WTC11 (cell line): ENCODE results near the gene DOHH. TPM values are rescaled to one million over a fixed set of nuclear protein-coding genes. Genes with fewer than 3 reads are reported as not detected.

ENCODE experiments used
- ATAC-seq: fragments of 200-7000 bp; cut with Tn5 transposase; 2 replicates; pipeline ENCODE4 v1.10.0; 2021; ENCODE audit warnings: mild to moderate bottlenecking, moderate library complexity
- CTCF ChIA-PET: fragments of 300-600 bp; sonication (Branson Sonifier 250); formaldehyde crosslinking; loops from one replicate; lab custom pipeline; 2021; ENCODE audit warnings: antibody characterized with exemption; lab: Charles Lee
- POLR2A ChIA-PET: fragments of 350-600 bp; sonication (Branson Sonifier 250); formaldehyde crosslinking; loops from one replicate; lab custom pipeline; 2021; ENCODE audit warnings: antibody characterized with exemption; lab: Charles Lee
- DNase-seq: peaks from one replicate; pipeline ENCODE4 v3.0.0; 2021; ENCODE audit warnings: low spot score
- H3K27ac Mint-ChIP-seq: 2 replicates; pipeline ENCODE4 v1.8.0; 2021; ENCODE audit warnings: mixed read lengths
- H3K27me3 Mint-ChIP-seq: 2 replicates; pipeline ENCODE4 v1.8.0; 2021; ENCODE audit warnings: low read depth, mild to moderate bottlenecking, moderate library complexity, mixed read lengths
- H3K36me3 Mint-ChIP-seq: 2 replicates; pipeline ENCODE4 v1.8.0; 2021; ENCODE audit warnings: mixed read lengths
- H3K4me1 Mint-ChIP-seq: 2 replicates; pipeline ENCODE4 v1.8.0; 2022; ENCODE audit warnings: mixed read lengths
- H3K4me3 Mint-ChIP-seq: 2 replicates; pipeline ENCODE4 v1.8.0; 2021; ENCODE audit warnings: mild to moderate bottlenecking, moderate library complexity, mixed read lengths
- H3K9me3 Mint-ChIP-seq: 2 replicates; pipeline ENCODE4 v1.8.0; 2021; ENCODE audit warnings: mixed read lengths
- ESRRA ChIP-seq: sonication (generic); formaldehyde crosslinking; IDR thresholded peaks from 2 replicates; pipeline ENCODE4 v1.8.1; 2022; ENCODE audit warnings: mild to moderate bottlenecking, missing genetic modification reagents, borderline replicate concordance
- GABPB1 ChIP-seq: sonication (generic); formaldehyde crosslinking; IDR thresholded peaks from 2 replicates; pipeline ENCODE4 v1.8.1; 2023; ENCODE audit warnings: mild to moderate bottlenecking, missing genetic modification reagents
- NFYB ChIP-seq: sonication (generic); formaldehyde crosslinking; conservative IDR thresholded peaks from 2 replicates; pipeline ENCODE4 v1.8.0; 2022; ENCODE audit warnings: low read depth, missing genetic modification reagents
- SMAD4 ChIP-seq: sonication (generic); formaldehyde crosslinking; IDR thresholded peaks from 2 replicates; pipeline ENCODE4 v1.8.0; 2022; ENCODE audit warnings: mild to moderate bottlenecking, missing genetic modification reagents
- SOX15 ChIP-seq: fragments of 250-450 bp; sonication (Bioruptor Pico); IDR thresholded peaks from 2 replicates; pipeline ENCODE4 v1.9.0; 2021; ENCODE audit warnings: mild to moderate bottlenecking
- SP1 ChIP-seq: sonication (generic); formaldehyde crosslinking; conservative IDR thresholded peaks from 2 replicates; pipeline ENCODE4 v1.8.1; 2022; ENCODE audit warnings: missing genetic modification reagents
- TEAD1 ChIP-seq: sonication (generic); formaldehyde crosslinking; IDR thresholded peaks from 2 replicates; pipeline ENCODE4 v1.8.0; 2022; ENCODE audit warnings: mild to moderate bottlenecking, missing genetic modification reagents
- ZNF138 ChIP-seq: sonication (generic); formaldehyde crosslinking; conservative IDR thresholded peaks from 2 replicates; pipeline ENCODE4 v1.8.1; 2022; ENCODE audit warnings: mild to moderate bottlenecking, moderate library complexity, missing genetic modification reagents
- ZNF317 ChIP-seq: sonication (generic); formaldehyde crosslinking; IDR thresholded peaks from 2 replicates; pipeline ENCODE4 v1.8.1; 2023; ENCODE audit warnings: low read depth, mild to moderate bottlenecking, moderate library complexity, missing genetic modification reagents, borderline replicate concordance
- ZNF396 ChIP-seq: fragments of 250-450 bp; sonication (Bioruptor Pico); IDR thresholded peaks from 2 replicates; pipeline ENCODE4 v1.8.0; 2021; ENCODE audit warnings: mild to moderate bottlenecking, moderate library complexity, borderline replicate concordance
- ZNF416 ChIP-seq: fragments of 250-450 bp; sonication (Bioruptor Pico); IDR thresholded peaks from 2 replicates; pipeline ENCODE4 v1.9.0; 2021; ENCODE audit warnings: mild to moderate bottlenecking, inconsistent platforms
- ZNF423 ChIP-seq: fragments of 250-450 bp; sonication (Bioruptor Pico); IDR thresholded peaks from 2 replicates; pipeline ENCODE4 v2.1.2; 2022; ENCODE audit warnings: mild to moderate bottlenecking, moderate library complexity
- total RNA-seq: library from RNA; stranded (reverse); gene quantifications from 3 replicates; pipeline ENCODE4 v1.2.3, GENCODE V29; 2021
- TF ChIP-seq, protein P1 (sequence below): sonication (generic); formaldehyde crosslinking; IDR thresholded peaks from 2 replicates; pipeline ENCODE4 v1.8.1; 2022; ENCODE audit warnings: low read depth, missing genetic modification reagents, borderline replicate concordance
- TF ChIP-seq, protein P2 (sequence below): fragments of 200-600 bp; IDR thresholded peaks from 2 replicates; pipeline ENCODE4 v1.8.0; 2022; ENCODE audit warnings: antibody characterized with exemption
- TF ChIP-seq, protein P3 (sequence below): sonication (generic); formaldehyde crosslinking; IDR thresholded peaks from 2 replicates; pipeline ENCODE4 v1.8.0; 2022; ENCODE audit warnings: mild to moderate bottlenecking, missing genetic modification reagents
- TF ChIP-seq, protein P4 (sequence below): fragments of 250-450 bp; sonication (Bioruptor Pico); IDR thresholded peaks from 2 replicates; pipeline ENCODE4 v1.9.0; 2021; ENCODE audit warnings: mild to moderate bottlenecking
- TF ChIP-seq, protein P5 (sequence below): fragments of 250-450 bp; sonication (Bioruptor Pico); IDR thresholded peaks from 2 replicates; pipeline ENCODE4 v1.8.0; 2021; ENCODE audit warnings: mild to moderate bottlenecking
- TF ChIP-seq, protein P6 (sequence below): fragments of 250-450 bp; sonication (Bioruptor Pico); IDR thresholded peaks from 2 replicates; pipeline ENCODE4 v2.1.2; 2022; ENCODE audit warnings: mild to moderate bottlenecking, moderate library complexity

DOHH gene
- total RNA-seq, 1 experiment from 2014 or later = 22.2 TPM

DNA sequence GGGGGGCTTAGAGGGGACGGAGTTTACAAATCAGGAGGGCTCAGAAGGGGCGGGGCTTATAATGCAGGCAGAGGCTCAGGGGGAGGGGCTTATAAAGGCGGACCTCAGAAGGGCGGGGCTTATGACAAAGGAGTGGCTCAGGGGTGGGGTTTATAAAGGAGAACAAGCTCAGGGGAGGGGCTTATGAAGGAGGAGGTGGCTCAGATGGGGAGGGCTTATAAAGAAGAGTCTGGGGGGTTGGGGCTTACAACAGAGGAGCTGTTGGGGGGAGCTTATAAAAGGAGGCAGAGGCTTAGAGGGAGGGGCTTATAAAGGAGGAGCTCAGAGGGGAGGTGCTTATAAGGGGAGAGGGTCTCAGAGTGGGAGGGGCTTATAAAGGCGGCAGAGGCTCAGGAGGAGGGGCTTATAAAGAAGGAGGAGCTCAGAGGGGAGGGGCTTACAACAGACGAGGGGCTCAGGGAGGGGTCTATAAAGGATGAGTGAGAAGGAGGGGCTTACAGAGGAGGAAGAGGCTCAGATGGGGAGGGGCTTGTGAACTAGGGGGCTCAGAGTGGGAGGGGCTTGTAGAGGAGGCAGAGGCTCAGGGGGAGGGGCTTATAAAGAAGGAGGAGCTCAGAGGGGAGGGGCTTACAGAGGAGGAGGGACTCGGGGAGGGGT, 21.2 kb downstream of the DOHH start:
- Mint-ChIP-seq H3K4me3 (no peak overlapping the region; the same call in 1 of the 2 replicates), H3K9me3 (no peaks in the 10 kb centered on the region), H3K36me3 (no peaks in the 10 kb centered on the region), H3K27me3 (peaks cover 6% of the 10 kb centered on the region), H3K27ac (no peak overlapping the region), H3K4me1 (peaks cover 20% of the 10 kb centered on the region)
- CTCF ChIA-PET = interaction anchor here (0.6 to 2.5 kb wide), 19 partner anchors 10 to 350 kb away, joined by 3 to 26 read pairs (median 4); partner anchors contain the start of gene DOHH
- DNase-seq (peak; percentile 79), ATAC-seq (peak; percentile 47)
- POLR2A ChIA-PET = interaction anchor here (0.7 to 1.0 kb wide), 3 partner anchors 11 to 128 kb away, joined by 3 to 4 read pairs (median 4); no protein-coding TSS in a partner anchor
- no peak for TF ChIP-seq SMAD4 (CRISPR knock-in tag)
- TF ChIP-seq, protein P1, sequence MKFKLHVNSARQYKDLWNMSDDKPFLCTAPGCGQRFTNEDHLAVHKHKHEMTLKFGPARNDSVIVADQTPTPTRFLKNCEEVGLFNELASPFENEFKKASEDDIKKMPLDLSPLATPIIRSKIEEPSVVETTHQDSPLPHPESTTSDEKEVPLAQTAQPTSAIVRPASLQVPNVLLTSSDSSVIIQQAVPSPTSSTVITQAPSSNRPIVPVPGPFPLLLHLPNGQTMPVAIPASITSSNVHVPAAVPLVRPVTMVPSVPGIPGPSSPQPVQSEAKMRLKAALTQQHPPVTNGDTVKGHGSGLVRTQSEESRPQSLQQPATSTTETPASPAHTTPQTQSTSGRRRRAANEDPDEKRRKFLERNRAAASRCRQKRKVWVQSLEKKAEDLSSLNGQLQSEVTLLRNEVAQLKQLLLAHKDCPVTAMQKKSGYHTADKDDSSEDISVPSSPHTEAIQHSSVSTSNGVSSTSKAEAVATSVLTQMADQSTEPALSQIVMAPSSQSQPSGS (CRISPR knock-in tag) = no peak
- TF ChIP-seq, protein P2, sequence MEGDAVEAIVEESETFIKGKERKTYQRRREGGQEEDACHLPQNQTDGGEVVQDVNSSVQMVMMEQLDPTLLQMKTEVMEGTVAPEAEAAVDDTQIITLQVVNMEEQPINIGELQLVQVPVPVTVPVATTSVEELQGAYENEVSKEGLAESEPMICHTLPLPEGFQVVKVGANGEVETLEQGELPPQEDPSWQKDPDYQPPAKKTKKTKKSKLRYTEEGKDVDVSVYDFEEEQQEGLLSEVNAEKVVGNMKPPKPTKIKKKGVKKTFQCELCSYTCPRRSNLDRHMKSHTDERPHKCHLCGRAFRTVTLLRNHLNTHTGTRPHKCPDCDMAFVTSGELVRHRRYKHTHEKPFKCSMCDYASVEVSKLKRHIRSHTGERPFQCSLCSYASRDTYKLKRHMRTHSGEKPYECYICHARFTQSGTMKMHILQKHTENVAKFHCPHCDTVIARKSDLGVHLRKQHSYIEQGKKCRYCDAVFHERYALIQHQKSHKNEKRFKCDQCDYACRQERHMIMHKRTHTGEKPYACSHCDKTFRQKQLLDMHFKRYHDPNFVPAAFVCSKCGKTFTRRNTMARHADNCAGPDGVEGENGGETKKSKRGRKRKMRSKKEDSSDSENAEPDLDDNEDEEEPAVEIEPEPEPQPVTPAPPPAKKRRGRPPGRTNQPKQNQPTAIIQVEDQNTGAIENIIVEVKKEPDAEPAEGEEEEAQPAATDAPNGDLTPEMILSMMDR = no peak
- TF ChIP-seq TEAD1 = no peak
- TF ChIP-seq, protein P3, sequence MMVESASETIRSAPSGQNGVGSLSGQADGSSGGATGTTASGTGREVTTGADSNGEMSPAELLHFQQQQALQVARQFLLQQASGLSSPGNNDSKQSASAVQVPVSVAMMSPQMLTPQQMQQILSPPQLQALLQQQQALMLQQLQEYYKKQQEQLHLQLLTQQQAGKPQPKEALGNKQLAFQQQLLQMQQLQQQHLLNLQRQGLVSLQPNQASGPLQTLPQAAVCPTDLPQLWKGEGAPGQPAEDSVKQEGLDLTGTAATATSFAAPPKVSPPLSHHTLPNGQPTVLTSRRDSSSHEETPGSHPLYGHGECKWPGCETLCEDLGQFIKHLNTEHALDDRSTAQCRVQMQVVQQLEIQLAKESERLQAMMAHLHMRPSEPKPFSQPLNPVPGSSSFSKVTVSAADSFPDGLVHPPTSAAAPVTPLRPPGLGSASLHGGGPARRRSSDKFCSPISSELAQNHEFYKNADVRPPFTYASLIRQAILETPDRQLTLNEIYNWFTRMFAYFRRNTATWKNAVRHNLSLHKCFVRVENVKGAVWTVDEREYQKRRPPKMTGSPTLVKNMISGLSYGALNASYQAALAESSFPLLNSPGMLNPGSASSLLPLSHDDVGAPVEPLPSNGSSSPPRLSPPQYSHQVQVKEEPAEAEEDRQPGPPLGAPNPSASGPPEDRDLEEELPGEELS (CRISPR knock-in tag) = no peak
- TF ChIP-seq, protein P4, sequence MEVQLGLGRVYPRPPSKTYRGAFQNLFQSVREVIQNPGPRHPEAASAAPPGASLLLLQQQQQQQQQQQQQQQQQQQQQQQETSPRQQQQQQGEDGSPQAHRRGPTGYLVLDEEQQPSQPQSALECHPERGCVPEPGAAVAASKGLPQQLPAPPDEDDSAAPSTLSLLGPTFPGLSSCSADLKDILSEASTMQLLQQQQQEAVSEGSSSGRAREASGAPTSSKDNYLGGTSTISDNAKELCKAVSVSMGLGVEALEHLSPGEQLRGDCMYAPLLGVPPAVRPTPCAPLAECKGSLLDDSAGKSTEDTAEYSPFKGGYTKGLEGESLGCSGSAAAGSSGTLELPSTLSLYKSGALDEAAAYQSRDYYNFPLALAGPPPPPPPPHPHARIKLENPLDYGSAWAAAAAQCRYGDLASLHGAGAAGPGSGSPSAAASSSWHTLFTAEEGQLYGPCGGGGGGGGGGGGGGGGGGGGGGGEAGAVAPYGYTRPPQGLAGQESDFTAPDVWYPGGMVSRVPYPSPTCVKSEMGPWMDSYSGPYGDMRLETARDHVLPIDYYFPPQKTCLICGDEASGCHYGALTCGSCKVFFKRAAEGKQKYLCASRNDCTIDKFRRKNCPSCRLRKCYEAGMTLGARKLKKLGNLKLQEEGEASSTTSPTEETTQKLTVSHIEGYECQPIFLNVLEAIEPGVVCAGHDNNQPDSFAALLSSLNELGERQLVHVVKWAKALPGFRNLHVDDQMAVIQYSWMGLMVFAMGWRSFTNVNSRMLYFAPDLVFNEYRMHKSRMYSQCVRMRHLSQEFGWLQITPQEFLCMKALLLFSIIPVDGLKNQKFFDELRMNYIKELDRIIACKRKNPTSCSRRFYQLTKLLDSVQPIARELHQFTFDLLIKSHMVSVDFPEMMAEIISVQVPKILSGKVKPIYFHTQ (CRISPR knock-in tag) = no peak
- no peak for TF ChIP-seq SP1 (CRISPR knock-in tag)
- no peak for TF ChIP-seq SOX15 (CRISPR knock-in tag)
- TF ChIP-seq ZNF416 (CRISPR knock-in tag) = no peak
- TF ChIP-seq ESRRA (CRISPR knock-in tag) = no peak
- no peak for TF ChIP-seq ZNF423 (CRISPR knock-in tag)
- TF ChIP-seq, protein P5, sequence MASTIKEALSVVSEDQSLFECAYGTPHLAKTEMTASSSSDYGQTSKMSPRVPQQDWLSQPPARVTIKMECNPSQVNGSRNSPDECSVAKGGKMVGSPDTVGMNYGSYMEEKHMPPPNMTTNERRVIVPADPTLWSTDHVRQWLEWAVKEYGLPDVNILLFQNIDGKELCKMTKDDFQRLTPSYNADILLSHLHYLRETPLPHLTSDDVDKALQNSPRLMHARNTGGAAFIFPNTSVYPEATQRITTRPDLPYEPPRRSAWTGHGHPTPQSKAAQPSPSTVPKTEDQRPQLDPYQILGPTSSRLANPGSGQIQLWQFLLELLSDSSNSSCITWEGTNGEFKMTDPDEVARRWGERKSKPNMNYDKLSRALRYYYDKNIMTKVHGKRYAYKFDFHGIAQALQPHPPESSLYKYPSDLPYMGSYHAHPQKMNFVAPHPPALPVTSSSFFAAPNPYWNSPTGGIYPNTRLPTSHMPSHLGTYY (CRISPR knock-in tag) = no peak
- no peak for TF ChIP-seq ZNF396 (CRISPR knock-in tag)
- no peak for TF ChIP-seq ZNF317 (CRISPR knock-in tag)
- TF ChIP-seq, protein P6, sequence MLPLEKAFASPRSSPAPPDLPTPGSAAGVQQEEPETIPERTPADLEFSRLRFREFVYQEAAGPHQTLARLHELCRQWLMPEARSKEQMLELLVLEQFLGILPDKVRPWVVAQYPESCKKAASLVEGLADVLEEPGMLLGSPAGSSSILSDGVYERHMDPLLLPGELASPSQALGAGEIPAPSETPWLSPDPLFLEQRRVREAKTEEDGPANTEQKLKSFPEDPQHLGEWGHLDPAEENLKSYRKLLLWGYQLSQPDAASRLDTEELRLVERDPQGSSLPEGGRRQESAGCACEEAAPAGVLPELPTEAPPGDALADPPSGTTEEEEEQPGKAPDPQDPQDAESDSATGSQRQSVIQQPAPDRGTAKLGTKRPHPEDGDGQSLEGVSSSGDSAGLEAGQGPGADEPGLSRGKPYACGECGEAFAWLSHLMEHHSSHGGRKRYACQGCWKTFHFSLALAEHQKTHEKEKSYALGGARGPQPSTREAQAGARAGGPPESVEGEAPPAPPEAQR (CRISPR knock-in tag) = no peak
- no peak for TF ChIP-seq GABPB1 (CRISPR knock-in tag)
- TF ChIP-seq ZNF138 (CRISPR knock-in tag) = no peak
- no peak for TF ChIP-seq NFYB (CRISPR knock-in tag)
